HG03457 (cell line): Measurements from ENCODE around the gene ASB6.
A peak's percentile ranks its signal among the peaks of the same experiment; 100 is the strongest.
"Not testable (repeated sequence)": the region's sequence is repeated elsewhere in the genome, so short reads cannot be mapped to it uniquely, and the experiment has no call there.

Source experiments
- ATAC-seq: cut with Tn5 transposase; IDR thresholded peaks from one replicate; pipeline ENCODE4 v1.9.1; 2021; ENCODE audit warnings: moderate number of reproducible peaks; ENCODE audit not compliant: unreplicated experiment

The ASB6 gene

GRCh38 chr9:129644902-129645301 is 3.0 kb upstream of the ASB6 start:
- no peak for ATAC-seq

DNA sequence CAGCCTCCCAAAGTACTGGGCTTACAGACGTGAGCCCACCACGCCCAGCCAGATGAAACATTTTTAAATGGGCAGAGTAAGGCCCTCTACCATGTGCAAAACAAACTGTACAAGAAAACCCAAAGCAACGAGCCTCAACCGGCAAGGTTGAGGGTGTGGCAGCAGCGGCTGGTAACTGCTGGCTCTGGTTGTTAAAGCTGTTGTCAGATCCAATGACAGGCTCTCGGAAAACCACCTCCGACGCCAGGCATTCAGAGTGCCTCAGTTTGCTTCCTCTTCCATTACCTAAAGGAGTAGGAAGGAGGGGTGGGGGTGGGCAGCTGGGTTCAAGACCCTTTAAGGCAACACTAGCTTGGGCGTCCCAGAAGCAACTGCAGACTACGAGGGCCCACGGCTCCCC is 2.4 kb upstream of the ASB6 start:
- ATAC-seq = no peak

GRCh38 chr9:129643706-129644105 is 1.8 kb upstream of the ASB6 start:
- ATAC-seq = no peak

- peak; percentile 9 for ATAC-seq
Measured at GRCh38 chr9:129640871-129641749, 841 bp downstream of the ASB6 start.

DNA sequence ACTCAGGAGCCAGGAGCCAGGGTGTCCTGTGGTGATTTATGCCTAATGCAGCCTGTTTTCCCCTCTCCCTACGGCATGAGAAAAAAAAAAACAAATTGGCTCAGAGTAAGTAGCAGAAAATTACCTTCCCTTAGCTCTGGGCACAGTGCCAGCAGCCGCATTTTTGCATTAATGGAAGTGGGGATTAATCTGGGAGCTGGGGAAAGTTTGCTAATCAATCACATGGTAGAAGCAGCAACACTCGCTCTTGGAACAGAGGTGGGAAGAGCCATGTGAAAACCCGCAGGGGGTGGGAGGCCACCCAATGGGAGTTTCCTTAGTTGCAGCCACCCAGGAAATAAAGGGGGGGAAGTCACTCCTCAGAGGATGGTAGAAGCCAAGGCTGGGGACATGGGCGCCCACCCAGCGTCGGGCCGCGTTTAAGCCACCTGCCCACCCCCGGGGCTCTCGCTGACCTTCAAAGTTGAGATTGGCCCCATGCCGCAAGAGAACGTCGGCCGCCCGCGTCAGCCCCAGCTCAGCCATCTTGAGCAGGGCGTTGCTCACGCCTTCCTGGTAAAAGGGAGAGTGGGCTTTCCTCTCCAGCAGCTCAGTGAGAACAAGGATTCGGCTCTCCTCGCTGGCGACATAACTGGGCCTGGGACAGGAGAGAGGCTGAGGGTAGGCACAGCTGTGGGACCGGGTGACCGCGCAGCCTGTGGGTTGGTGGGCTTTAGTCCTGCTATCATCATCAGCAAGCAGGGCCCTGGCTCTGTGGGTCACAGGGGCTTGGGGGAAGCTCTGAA is 1.7 kb downstream of the ASB6 start:
- no peak for ATAC-seq

GRCh38 chr9:129639756-129640085 is 2.2 kb downstream of the ASB6 start:
- ATAC-seq = no peak

GRCh38 chr9:129639034-129639630 is 2.8 kb downstream of the ASB6 start:
- ATAC-seq = no peak

DNA sequence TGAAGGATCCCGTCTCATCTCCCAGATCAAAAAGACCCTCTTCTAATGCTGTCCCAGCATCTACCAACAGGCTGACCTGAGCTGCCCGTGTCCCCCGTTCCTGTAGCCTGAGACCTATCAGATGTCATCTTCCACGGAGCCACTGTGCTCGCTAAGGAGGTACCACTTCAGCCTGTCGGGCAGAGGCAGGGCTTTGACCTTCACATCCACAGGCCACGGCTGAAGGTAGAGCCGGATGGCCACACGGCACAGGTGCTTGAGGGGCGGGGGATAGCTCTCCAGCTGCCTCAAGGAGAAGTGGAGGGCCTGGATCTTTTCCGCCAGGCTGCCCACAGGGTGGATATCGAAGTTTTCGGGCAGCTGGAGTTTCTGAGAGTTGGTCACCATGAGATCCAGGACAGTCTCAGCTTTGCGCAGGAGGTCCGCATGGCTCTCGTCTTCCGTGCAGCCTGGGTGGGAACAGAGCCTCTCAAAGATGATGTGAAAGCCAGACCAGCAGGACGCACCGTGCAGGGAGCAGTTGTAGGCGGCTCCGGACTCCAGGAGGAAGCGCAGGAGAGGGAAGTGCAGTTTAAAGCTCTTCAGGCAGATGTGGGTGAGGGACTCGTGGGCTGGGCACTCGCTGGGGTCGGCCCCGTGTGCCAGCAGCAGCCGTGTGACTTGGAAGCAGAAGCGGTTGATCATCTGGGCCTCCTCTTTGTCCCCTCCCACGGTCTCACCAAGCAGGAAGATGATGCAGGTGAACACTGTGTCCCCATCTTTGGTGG is 4.1 kb downstream of the ASB6 start:
- ATAC-seq = no peak

DNA sequence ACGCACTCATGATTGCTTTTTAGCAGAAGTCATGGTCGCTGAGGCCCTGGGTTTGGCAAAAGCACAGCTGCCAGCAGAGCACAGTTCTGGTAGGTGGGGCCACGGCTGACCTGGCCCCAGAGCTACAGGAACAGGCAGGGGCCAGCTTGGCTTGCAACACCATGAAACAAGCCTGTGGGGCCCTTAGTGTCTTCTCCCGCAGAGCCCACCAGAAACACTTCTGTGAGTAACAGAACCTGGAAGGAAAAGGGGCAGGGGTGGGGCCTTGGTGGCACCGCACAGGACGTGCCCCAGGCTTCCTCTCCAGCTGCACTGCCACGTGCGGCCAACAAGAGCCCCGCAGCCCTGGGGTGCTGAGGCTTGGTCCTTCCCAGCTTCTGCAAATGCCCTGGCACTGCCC is 4.8 kb downstream of the ASB6 start:
- ATAC-seq = no peak

GRCh38 chr9:129636343-129636742 is 5.6 kb downstream of the ASB6 start:
- not testable (repeated sequence) for ATAC-seq

DNA sequence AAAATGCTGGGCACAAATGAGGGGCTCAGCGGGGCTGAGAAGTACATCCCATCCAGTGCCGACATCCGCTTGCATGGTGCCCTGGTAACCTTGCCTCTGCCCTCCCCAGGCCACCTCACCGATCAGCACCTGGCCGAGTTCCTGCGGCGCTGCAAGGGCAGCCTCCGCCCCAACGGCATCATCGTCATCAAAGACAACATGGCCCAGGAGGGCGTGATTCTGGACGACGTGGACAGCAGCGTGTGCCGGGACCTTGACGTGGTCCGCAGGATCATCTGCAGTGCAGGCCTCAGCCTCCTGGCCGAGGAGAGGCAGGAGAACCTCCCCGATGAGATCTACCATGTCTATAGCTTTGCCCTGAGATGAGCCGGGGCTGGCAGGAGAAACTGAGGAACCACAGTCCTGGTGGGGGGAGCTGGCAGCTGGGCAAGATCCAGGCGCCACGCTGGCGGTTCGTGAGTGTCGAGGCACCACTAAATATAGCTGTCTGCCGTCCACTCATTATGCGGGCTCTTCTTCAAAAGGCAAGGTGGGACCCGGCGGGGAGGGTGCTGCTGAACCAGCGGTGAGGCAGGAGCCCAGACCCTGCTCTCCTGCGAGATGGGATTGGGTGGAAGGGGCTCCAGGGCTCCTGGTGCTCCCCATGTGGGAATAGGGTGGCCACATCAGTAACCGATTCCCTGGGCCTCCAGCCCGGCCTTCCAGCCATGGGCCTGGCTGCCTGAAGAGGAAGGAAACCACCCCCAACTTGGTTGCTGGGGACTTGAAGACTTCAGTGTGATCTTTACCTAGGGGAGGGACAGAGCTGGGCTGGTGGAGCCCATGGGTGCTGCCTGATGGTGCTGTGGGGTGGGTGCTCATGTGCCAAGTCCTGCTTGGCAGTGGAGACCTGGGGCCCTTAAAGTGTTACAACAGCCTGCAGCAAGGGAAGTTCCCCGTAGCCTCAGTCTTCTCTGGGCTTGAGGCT is 6.6 kb downstream of the ASB6 start:
- no peak for ATAC-seq

- ATAC-seq = no peak
Measured at GRCh38 chr9:129633848-129634247, 8.1 kb downstream of the ASB6 start.

DNA sequence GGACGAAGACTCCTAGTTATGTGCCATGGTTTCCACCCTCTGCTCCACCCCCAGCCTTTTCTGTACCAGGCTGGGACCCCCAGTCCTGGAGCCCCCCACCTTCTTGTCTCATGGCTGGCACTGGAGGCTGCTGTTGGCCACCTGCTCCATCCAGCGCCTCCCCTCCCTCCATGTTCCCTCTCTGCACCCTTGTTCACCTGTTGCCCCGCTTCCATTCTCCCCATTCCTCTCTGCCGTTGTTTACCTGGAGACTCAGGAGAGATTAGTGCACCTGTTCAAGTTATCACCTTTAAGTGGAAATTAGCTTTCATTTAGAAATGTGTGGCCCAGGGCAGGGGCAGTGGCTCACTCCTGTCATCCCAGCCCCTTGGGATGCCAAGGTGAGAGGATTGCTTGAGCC is 8.7 kb downstream of the ASB6 start:
- no peak for ATAC-seq

- no peak for ATAC-seq
Measured at GRCh38 chr9:129632460-129632859, 9.5 kb downstream of the ASB6 start.

GRCh38 chr9:129631674-129632129 is 10.2 kb downstream of the ASB6 start:
- no peak for ATAC-seq

- no peak for ATAC-seq
Measured at GRCh38 chr9:129630967-129631673, 10.8 kb downstream of the ASB6 start.

- no peak for ATAC-seq
Measured at GRCh38 chr9:129629251-129629820, 12.6 kb downstream of the ASB6 start.

DNA sequence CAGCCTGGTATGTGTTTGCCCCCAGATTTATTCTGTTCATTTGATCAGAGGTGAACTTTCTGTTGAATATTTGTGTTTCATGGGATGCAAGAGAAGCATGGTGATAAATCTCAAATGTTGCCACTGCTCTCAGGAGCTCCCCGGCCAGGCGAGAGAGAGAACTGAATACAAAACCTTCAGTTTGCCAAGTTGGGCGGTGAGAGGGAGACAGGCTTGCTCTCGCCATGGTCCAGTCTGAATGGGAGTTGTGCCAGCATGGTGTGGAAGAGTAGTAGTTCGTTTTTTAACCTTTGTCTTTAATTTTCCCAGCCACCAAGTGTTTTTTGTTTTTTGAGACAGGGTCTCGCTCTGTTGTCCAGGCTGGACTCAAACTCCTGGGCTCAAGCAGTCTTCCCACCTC is 13.2 kb downstream of the ASB6 start:
- ATAC-seq = no peak
